Neural cell (in vitro differentiated cells): ENCODE data around the gene RPRD1B. TPM values are rescaled to one million over a fixed set of nuclear protein-coding genes. Genes with fewer than 3 reads are reported as not detected.

Source experiments
- H2AFZ ChIP-seq: fragments of 200-600, 300-800 bp; sonication (generic), shearing (Covaris generic); 2 replicates; pipeline ENCODE4 v1.6.0; 2014; ENCODE audit warnings: low read depth, mild to moderate bottlenecking, antibody characterized with exemption, low read length, moderate library complexity
- H3F3A ChIP-seq: fragments of 200-600 bp; shearing (Covaris generic); 2 replicates; pipeline ENCODE4 v1.6.1; 2016; ENCODE audit warnings: mild to moderate bottlenecking, moderate library complexity, mixed read lengths, antibody characterized with exemption, low read length; ENCODE audit not compliant: insufficient read depth, poor library complexity, severe bottlenecking
- H3K27ac ChIP-seq: fragments of 200-600, 300-800 bp; sonication (generic), shearing (Covaris generic); 2 replicates; pipeline ENCODE4 v1.5.1; 2014; ENCODE audit warnings: mild to moderate bottlenecking, low read length, moderate library complexity
- H3K27me3 ChIP-seq: fragments of 300-800, 200-600 bp; sonication (generic), shearing (Covaris generic); 2 replicates; pipeline ENCODE4 v1.6.0; 2014; ENCODE audit warnings: mild to moderate bottlenecking, low read depth, low read length, moderate library complexity; ENCODE audit not compliant: insufficient read depth
- H3K36me3 ChIP-seq: fragments of 300-800, 200-600 bp; sonication (generic), shearing (Covaris generic); 2 replicates; pipeline ENCODE4 v1.5.1; 2014; ENCODE audit warnings: mild to moderate bottlenecking, antibody characterized with exemption, low read length, moderate library complexity; ENCODE audit not compliant: insufficient read depth
- H3K4me2 ChIP-seq: fragments of 300-800, 200-600 bp; sonication (generic), shearing (Covaris generic); 2 replicates; pipeline ENCODE4 v1.6.0; 2014; ENCODE audit warnings: mild to moderate bottlenecking, low read length
- H3K4me3 ChIP-seq: fragments of 300-800, 200-600 bp; sonication (generic), shearing (Covaris generic); 2 replicates; pipeline ENCODE4 v1.5.1; 2014; ENCODE audit warnings: mild to moderate bottlenecking, low read length, moderate library complexity
- H3K79me2 ChIP-seq: fragments of 200-600 bp; shearing (Covaris generic); replicated peaks from 2 replicates; pipeline ENCODE4 v1.6.0; 2014; ENCODE audit warnings: mild to moderate bottlenecking, low read length, moderate library complexity; ENCODE audit not compliant: insufficient read depth
- H3K9ac ChIP-seq: fragments of 300-800, 200-600 bp; sonication (generic), shearing (Covaris generic); 2 replicates; pipeline ENCODE4 v1.6.1; 2016; ENCODE audit warnings: mild to moderate bottlenecking, low read length, mixed read lengths
- H3K9me2 ChIP-seq: fragments of 200-600 bp; shearing (Covaris generic); 2 replicates; pipeline ENCODE4 v1.6.1; 2016; ENCODE audit warnings: mild to moderate bottlenecking, low read length, mixed read lengths; ENCODE audit not compliant: insufficient read depth
- H3K9me3 ChIP-seq: fragments of 200-600, 300-800 bp; sonication (generic), shearing (Covaris generic); 2 replicates; pipeline ENCODE4 v1.6.1; 2016; ENCODE audit warnings: mild to moderate bottlenecking, mixed run types, low read length, moderate library complexity, mixed read lengths
- H4K20me1 ChIP-seq: fragments of 200-600 bp; shearing (Covaris generic); 2 replicates; pipeline ENCODE4 v1.6.1; 2016; ENCODE audit warnings: mild to moderate bottlenecking, mixed run types; ENCODE audit not compliant: insufficient read depth
- EP300 ChIP-seq: fragments of 450-650 bp; conservative IDR thresholded peaks from 2 replicates; pipeline ENCODE4 v1.6.1; 2014; ENCODE audit warnings: antibody characterized with exemption, mild to moderate bottlenecking, moderate library complexity; ENCODE audit not compliant: poor library complexity, severe bottlenecking
- EZH2 ChIP-seq: fragments of 200-600, 300-800 bp; shearing (Covaris generic), sonication (generic); IDR thresholded peaks from 2 replicates; pipeline ENCODE4 v1.6.1; 2014; ENCODE audit warnings: antibody characterized with exemption, low read length, borderline replicate concordance, mild to moderate bottlenecking; ENCODE audit not compliant: insufficient read depth, poor library complexity, severe bottlenecking
- MXI1 ChIP-seq: fragments of 450-650 bp; conservative IDR thresholded peaks from 2 replicates; pipeline ENCODE4 v1.6.1; 2014; ENCODE audit warnings: antibody characterized with exemption, mild to moderate bottlenecking; ENCODE audit not compliant: poor library complexity, severe bottlenecking
- POLR2AphosphoS5 ChIP-seq: IDR thresholded peaks from 2 replicates; pipeline ENCODE4 v1.6.1; 2012
- RAD21 ChIP-seq: fragments of 450-650 bp; conservative IDR thresholded peaks from 2 replicates; pipeline ENCODE4 v1.6.1; 2014; ENCODE audit warnings: antibody characterized with exemption, mild to moderate bottlenecking, moderate library complexity
- REST ChIP-seq: IDR thresholded peaks from 2 replicates; pipeline ENCODE4 v1.6.1; 2012; ENCODE audit warnings: borderline replicate concordance
- SMC3 ChIP-seq: fragments of 450-650 bp; conservative IDR thresholded peaks from 2 replicates; pipeline ENCODE4 v1.6.1; 2014; ENCODE audit warnings: antibody characterized with exemption, mild to moderate bottlenecking, moderate library complexity; ENCODE audit not compliant: poor library complexity
- TAF1 ChIP-seq: IDR thresholded peaks from 2 replicates; pipeline ENCODE4 v1.6.1; 2012; ENCODE audit warnings: low read depth
- polyA plus RNA-seq: library from polyadenylated mRNA; depleted of rRNA; stranded (reverse); fragments of >200 nt; gene quantifications from 2 replicates; pipeline ENCODE4 v1.2.3, GENCODE V29; 2014
- TF ChIP-seq, protein P1 (sequence below): fragments of 450-650 bp; IDR thresholded peaks from 2 replicates; pipeline ENCODE4 v1.5.1; 2014; ENCODE audit warnings: antibody characterized with exemption, mild to moderate bottlenecking, moderate library complexity; ENCODE audit not compliant: poor library complexity, severe bottlenecking

RPRD1B gene
- polyA plus RNA-seq, 1 donor from 2014 or later: 23.4 TPM

DNA sequence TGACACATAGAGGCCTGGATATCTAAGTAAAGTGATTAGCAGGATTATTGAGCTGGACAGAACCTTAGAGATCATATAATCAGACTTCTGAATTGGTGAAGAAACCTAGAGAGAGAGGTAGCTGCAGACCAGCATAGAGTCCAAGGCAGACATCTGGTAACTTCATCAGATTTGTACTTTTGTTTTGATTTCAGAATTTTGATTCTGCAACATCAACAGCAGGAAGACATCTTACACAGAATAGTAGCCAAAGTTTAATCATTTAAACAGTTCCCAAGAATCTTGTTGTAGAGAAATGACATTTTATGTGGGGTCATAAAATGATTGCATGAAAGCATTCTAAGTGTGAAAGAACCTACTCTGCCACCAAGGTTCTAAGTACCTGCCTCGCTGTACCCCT is 39.4 kb downstream of the RPRD1B start:
- Histone ChIP-seq H3K9me2 (no peaks in the 10 kb centered on the region), H3K9ac (no peak overlapping the region), H3K9me3 (no peaks in the 10 kb centered on the region), H3K36me3 (peaks cover 11% of the 10 kb centered on the region), H3K27me3 (no peaks in the 10 kb centered on the region), H3F3A (no peaks in the 10 kb centered on the region), H2AFZ (no peak overlapping the region), H3K27ac (no peak overlapping the region), H4K20me1 (no peaks in the 10 kb centered on the region), H3K4me3 (no peak overlapping the region), H3K4me2 (no peak overlapping the region), H3K79me2 (no peaks in the 10 kb centered on the region)
- TF ChIP-seq SMC3 (no peak), POLR2AphosphoS5 (no peak), EZH2 (no peak), REST (no peak), MXI1 (no peak), TAF1 (no peak), RAD21 (no peak), EP300 (no peak)
- TF ChIP-seq, protein P1, sequence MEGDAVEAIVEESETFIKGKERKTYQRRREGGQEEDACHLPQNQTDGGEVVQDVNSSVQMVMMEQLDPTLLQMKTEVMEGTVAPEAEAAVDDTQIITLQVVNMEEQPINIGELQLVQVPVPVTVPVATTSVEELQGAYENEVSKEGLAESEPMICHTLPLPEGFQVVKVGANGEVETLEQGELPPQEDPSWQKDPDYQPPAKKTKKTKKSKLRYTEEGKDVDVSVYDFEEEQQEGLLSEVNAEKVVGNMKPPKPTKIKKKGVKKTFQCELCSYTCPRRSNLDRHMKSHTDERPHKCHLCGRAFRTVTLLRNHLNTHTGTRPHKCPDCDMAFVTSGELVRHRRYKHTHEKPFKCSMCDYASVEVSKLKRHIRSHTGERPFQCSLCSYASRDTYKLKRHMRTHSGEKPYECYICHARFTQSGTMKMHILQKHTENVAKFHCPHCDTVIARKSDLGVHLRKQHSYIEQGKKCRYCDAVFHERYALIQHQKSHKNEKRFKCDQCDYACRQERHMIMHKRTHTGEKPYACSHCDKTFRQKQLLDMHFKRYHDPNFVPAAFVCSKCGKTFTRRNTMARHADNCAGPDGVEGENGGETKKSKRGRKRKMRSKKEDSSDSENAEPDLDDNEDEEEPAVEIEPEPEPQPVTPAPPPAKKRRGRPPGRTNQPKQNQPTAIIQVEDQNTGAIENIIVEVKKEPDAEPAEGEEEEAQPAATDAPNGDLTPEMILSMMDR: no peak

DNA sequence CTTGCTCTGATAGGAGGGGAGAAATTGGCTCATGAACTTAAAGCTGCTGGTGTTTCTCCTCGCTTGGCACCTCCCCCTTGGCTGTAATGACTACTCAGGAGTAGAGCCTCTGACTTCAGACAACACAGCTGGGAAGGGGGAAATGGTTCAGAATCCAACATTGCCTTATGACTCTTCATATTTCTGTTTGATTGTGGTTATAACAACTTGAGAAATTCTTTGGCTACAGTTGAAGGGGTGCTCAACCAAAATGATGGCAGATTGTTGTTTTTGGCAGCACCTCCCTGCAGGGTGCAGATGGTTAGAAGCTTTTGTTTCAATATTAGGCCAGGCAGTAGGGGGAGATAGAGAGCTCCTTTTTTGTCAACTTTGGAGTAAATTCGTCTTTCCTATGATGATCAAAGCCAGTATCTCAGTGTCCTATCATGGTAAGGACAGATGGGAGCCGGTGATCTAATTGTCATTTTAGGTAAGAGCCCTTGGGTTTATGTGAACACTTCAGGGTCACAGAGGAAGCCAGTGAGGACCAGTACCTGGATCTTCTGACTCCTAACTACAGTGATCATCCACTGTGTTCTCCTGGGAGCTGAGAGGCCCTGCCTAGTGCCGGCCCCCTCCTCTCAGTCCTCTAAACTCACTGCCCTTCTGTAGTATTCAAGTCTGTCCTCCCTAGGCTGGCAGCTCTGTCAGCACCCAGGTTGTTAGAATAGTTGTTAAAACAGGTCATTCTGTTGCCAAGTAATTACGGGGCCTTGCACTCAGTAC is 39.9 kb downstream of the RPRD1B start:
- H3K9ac ChIP-seq: no peak overlapping the region
- H3K79me2 ChIP-seq: no peaks in the 10 kb centered on the region
- H4K20me1 ChIP-seq: no peaks in the 10 kb centered on the region
- TF ChIP-seq TAF1: no peak
- TF ChIP-seq, protein P1: peak; percentile 50
- TF ChIP-seq SMC3: peak; percentile 46
- no peak for TF ChIP-seq EP300
- H3K27me3 ChIP-seq: no peaks in the 10 kb centered on the region
- no peaks in the 10 kb centered on the region for H3K9me3 ChIP-seq
- H2AFZ ChIP-seq: no peak overlapping the region
- no peaks in the 10 kb centered on the region for H3K9me2 ChIP-seq
- no peak overlapping the region for H3K27ac ChIP-seq
- no peaks in the 10 kb centered on the region for H3F3A ChIP-seq
- no peak overlapping the region for H3K4me2 ChIP-seq
- no peak overlapping the region for H3K4me3 ChIP-seq
- H3K36me3 ChIP-seq: peaks cover 11% of the 10 kb centered on the region
